ENCODE data around the gene LRRC8B.
"Not testable (repeated sequence)": the region's sequence is repeated elsewhere in the genome, so short reads cannot be mapped to it uniquely, and the experiment has no call there.

The LRRC8B gene

DNA sequence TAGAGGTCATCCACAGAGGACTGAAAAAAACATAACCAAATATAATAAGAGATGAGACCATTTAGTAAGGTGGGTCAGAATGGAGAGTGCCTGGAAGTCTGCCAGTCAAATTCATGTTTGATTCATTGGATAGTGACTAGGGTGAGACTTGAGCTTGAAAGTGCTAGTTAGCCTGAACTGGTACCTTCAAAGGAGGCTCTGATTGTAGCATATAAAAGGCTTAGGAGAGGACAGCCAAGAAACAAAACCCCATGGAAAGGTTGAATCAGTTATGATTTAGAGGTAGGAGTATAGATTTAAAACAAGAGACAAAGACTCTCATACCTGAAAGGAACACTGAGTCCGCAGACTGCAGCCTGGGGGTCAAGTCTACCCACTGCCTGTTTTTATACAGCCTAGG is 63.9 kb downstream of the LRRC8B start:
- H3K4me3 ChIP-seq (ENCODE audit: low read length), result no peak overlapping the region

DNA sequence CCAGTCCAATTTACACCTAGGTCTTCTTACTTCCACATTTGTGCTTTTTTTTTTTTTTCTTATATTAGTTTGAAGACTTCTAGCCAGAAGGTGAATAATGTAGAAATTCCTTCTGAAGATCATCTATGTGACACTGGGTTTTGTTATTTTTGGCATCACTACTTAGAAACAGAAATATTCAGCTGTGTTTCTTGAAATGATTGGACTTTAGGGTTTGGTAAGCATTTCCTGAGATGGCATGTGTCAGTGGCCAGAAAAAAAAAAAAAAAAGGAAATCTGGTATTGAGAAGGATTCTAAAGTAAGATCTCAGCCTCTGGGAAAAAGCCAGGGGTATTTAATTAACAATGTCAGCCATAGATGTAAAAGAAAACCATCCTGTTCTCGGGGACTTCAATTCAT is 64.9 kb downstream of the LRRC8B start:
- no peak overlapping the region for H3K4me3 ChIP-seq (ENCODE audit: low read length)
- H4K20me1 ChIP-seq (ENCODE audit: insufficient read depth, low read length), result peaks cover 9% of the 10 kb centered on the region
- H2AFZ ChIP-seq (ENCODE audit: low read depth, low read length), result no peak overlapping the region
- peaks cover 3% of the 10 kb centered on the region for H3K36me3 ChIP-seq (replicated peaks; ENCODE audit: low read depth, low read length)
- no peaks in the 10 kb centered on the region; the same call in 1 of the 2 replicates for H3K79me2 ChIP-seq (ENCODE audit: low read length)
- no peak overlapping the region for H3K27ac ChIP-seq (ENCODE audit: low read length)
- peaks cover 29% of the 10 kb centered on the region for H3K4me1 ChIP-seq (ENCODE audit: low read length)
- TF ChIP-seq EZH2phosphoT487 (IDR thresholded peaks at IDR 0.05; ENCODE audit: low read depth), result no peak
- TF ChIP-seq, protein P1, sequence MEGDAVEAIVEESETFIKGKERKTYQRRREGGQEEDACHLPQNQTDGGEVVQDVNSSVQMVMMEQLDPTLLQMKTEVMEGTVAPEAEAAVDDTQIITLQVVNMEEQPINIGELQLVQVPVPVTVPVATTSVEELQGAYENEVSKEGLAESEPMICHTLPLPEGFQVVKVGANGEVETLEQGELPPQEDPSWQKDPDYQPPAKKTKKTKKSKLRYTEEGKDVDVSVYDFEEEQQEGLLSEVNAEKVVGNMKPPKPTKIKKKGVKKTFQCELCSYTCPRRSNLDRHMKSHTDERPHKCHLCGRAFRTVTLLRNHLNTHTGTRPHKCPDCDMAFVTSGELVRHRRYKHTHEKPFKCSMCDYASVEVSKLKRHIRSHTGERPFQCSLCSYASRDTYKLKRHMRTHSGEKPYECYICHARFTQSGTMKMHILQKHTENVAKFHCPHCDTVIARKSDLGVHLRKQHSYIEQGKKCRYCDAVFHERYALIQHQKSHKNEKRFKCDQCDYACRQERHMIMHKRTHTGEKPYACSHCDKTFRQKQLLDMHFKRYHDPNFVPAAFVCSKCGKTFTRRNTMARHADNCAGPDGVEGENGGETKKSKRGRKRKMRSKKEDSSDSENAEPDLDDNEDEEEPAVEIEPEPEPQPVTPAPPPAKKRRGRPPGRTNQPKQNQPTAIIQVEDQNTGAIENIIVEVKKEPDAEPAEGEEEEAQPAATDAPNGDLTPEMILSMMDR (IDR thresholded peaks at IDR 0.05; ENCODE audit: low read depth, low read length), result no peak
- H3K4me2 ChIP-seq (ENCODE audit: low read length), result 0 out of 2 replicates have a peak overlapping the region, but pooled peaks have one; percentile 37
- no peaks in the 10 kb centered on the region for H3K9me3 ChIP-seq (ENCODE audit: insufficient read depth, low read length)
- no peak overlapping the region for H3K9ac ChIP-seq (ENCODE audit: low read length)
- H3K27me3 ChIP-seq (ENCODE audit: low read depth, low read length), result no peaks in the 10 kb centered on the region

More for the DNA sequence above, 63.9 kb downstream of the LRRC8B start:
- H3K27me3 ChIP-seq (ENCODE audit: low read depth, low read length), result no peaks in the 10 kb centered on the region
- peaks cover 9% of the 10 kb centered on the region for H4K20me1 ChIP-seq (ENCODE audit: insufficient read depth, low read length)
- peaks cover 27% of the 10 kb centered on the region for H3K4me1 ChIP-seq (ENCODE audit: low read length)
- H3K9me3 ChIP-seq (ENCODE audit: insufficient read depth, low read length), result no peaks in the 10 kb centered on the region
- no peak overlapping the region for H3K27ac ChIP-seq (ENCODE audit: low read length)
- H3K79me2 ChIP-seq (ENCODE audit: low read length), result no peaks in the 10 kb centered on the region; the same call in 1 of the 2 replicates
- no peak for TF ChIP-seq EZH2phosphoT487 (IDR thresholded peaks at IDR 0.05; ENCODE audit: low read depth)
- TF ChIP-seq, protein P1 (IDR thresholded peaks at IDR 0.05; ENCODE audit: low read depth, low read length), result no peak
- H3K4me2 ChIP-seq (ENCODE audit: low read length), result no peak overlapping the region
- no peak overlapping the region for H2AFZ ChIP-seq (ENCODE audit: low read depth, low read length)
- peaks cover 7% of the 10 kb centered on the region for H3K36me3 ChIP-seq (replicated peaks; ENCODE audit: low read depth, low read length)
- H3K9ac ChIP-seq (ENCODE audit: low read length), result no peak overlapping the region

DNA sequence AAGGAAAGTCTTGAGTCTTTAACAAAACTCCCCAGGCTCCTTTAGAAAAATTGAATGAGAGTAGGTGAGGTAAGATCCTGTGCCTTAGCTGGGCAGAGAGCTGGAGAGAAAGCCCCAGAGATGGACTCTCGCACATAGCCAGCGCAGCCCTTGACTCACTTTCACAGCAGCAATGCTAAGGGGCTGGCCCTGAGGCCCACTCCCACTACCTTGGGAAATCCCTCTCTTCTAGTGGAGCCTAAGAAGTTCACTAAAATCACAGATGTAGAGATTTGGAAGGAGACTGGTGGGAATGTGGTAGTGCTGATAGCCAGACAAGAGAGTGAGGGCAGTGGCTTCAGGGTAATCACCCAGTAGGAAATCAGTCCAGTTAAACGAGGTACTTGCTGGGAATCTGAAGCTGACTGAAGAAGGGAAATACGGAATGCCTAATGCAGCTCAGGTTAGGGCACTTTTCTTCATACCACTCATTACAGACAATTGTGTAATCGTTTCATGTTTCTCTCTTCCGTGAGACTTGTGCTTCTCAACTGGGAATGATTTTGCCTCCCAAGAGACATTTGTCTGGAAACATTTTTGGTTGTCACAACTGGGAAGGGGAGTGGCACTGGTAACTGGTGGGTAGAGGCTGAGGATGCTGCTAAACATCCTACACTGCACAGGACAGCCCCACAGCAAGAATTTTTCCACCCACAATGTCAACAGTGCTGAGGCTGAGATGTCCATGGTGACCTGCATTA is 65.9 kb downstream of the LRRC8B start:
- Histone ChIP-seq H3K36me3 (replicated peaks; ENCODE audit: low read depth, low read length) (no peaks in the 10 kb centered on the region), H4K20me1 (ENCODE audit: insufficient read depth, low read length) (peaks cover 9% of the 10 kb centered on the region), H3K27ac (ENCODE audit: low read length) (no peak overlapping the region), H3K4me1 (ENCODE audit: low read length) (peaks cover 20% of the 10 kb centered on the region), H3K4me2 (ENCODE audit: low read length) (no peak overlapping the region), H3K79me2 (ENCODE audit: low read length) (no peaks in the 10 kb centered on the region; the same call in 1 of the 2 replicates), H3K4me3 (ENCODE audit: low read length) (no peak overlapping the region), H3K9ac (ENCODE audit: low read length) (no peak overlapping the region), H3K9me3 (ENCODE audit: insufficient read depth, low read length) (no peaks in the 10 kb centered on the region), H3K27me3 (ENCODE audit: low read depth, low read length) (no peaks in the 10 kb centered on the region), H2AFZ (ENCODE audit: low read depth, low read length) (no peak overlapping the region)
- TF ChIP-seq, protein P1 (IDR thresholded peaks at IDR 0.05; ENCODE audit: low read depth, low read length), result no peak
- TF ChIP-seq EZH2phosphoT487 (IDR thresholded peaks at IDR 0.05; ENCODE audit: low read depth), result no peak

DNA sequence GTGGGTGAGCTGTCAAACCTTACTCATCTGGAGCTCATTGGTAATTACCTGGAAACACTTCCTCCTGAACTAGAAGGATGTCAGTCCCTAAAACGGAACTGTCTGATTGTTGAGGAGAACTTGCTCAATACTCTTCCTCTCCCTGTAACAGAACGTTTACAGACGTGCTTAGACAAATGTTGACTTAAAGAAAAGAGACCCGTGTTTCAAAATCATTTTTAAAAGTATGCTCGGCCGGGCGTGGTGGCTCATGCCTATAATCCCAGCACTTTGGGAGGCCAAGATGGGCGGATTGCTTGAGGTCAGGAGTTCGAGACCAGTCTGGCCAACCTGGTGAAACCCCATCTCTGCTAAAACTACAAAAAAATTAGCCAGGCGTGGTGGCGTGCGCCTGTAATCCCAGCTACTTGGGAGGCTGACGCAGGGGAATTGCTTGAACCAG is 68.3 kb downstream of the LRRC8B start:
- not testable (repeated sequence) for H3K79me2 ChIP-seq (ENCODE audit: low read length); H3K27me3 ChIP-seq (ENCODE audit: low read depth, low read length); H4K20me1 ChIP-seq (ENCODE audit: insufficient read depth, low read length); H2AFZ ChIP-seq (ENCODE audit: low read depth, low read length); H3K9ac ChIP-seq (ENCODE audit: low read length); H3K4me2 ChIP-seq (ENCODE audit: low read length); H3K27ac ChIP-seq (ENCODE audit: low read length); H3K36me3 ChIP-seq (replicated peaks; ENCODE audit: low read depth, low read length); H3K4me3 ChIP-seq (ENCODE audit: low read length); H3K9me3 ChIP-seq (ENCODE audit: insufficient read depth, low read length)
- peaks cover 20% of the 10 kb centered on the region for H3K4me1 ChIP-seq (ENCODE audit: low read length)
